Ascending aorta (tissue), 2 donors: Measurements from ENCODE around the gene TAS2R20. TPM values are rescaled to one million over a fixed set of nuclear protein-coding genes. Genes with fewer than 3 reads are reported as not detected.

Experiments used
- DNase-seq, 2 donors: peaks; one replicate each; pipeline ENCODE4 v3.0.0-alpha.2; 2019; ENCODE audit warnings: low spot score in 2 of 2
- H3K27ac ChIP-seq, 2 donors: fragments of 200-600 bp; sonication (generic); one replicate each; pipeline ENCODE4 v1.5.1; 2016 to 2017; ENCODE audit warnings: mild to moderate bottlenecking in 1 of 2
- H3K27me3 ChIP-seq: fragments of 200-600 bp; sonication (generic); one replicate; pipeline ENCODE4 v1.5.1; 2017
- H3K36me3 ChIP-seq, 2 donors: fragments of 200-600 bp; sonication (generic); one replicate each; pipeline ENCODE4 v1.5.1; 2016
- H3K4me1 ChIP-seq, 2 donors: fragments of 200-600 bp; sonication (generic); one replicate each; pipeline ENCODE4 v1.5.1; 2016 to 2017; ENCODE audit warnings: mild to moderate bottlenecking in 1 of 2
- H3K4me3 ChIP-seq, 2 donors: fragments of 200-600 bp; sonication (generic); one replicate each; pipeline ENCODE4 v1.5.1; 2016 to 2017; ENCODE audit warnings: mild to moderate bottlenecking in 1 of 2
- H3K9me3 ChIP-seq, 2 donors: fragments of 200-600 bp; sonication (generic); one replicate each; pipeline ENCODE4 v1.5.1; 2016
- CTCF ChIP-seq, 3 experiments: fragments of 200-600 bp in 2 of 3; fragments of 450-650 bp in 1 of 3; sonication (generic) in 2 of 3; IDR thresholded peaks; one replicate each; pipeline ENCODE4 v1.5.1; 2016 to 2019; ENCODE audit warnings: antibody characterized with exemption in 3 of 3, mild to moderate bottlenecking in 1 of 3, moderate library complexity in 1 of 3
- intact Hi-C: fragments of 100-400 bp; cut with DNase I; formaldehyde crosslinking; loops from one replicate; pipeline ENCODE4 v1.15.1; 2023
- total RNA-seq: library from RNA; depleted of rRNA; stranded (reverse); fragments of >200 nt; gene quantifications from one replicate; pipeline ENCODE4 v1.1.0, GENCODE V29; 2016

Gene TAS2R20
- total RNA-seq, 1 donor from 2014 or later, result 4.7 TPM

DNA sequence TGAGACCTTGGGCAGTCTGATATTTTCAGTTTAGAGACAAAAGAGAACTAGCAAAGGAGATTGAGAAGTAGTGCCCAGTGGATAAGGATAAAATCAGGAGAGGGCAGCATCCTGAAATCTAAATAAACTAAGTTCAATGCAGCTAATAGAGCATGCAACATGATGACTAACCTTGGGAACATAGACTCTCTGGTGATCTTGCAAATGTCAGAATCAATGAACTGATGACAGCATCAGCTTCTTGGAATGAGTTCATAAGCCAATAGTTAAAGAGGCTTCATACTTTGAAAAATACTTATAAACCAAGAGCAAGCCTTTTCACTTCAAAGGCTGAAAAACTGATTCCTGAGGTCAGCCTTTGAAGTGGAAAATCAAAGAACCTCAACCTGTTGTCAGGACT is 16.1 kb upstream of the TAS2R20 start:
- intact Hi-C loops, result no loop called here
- no peak for DNase-seq

DNA sequence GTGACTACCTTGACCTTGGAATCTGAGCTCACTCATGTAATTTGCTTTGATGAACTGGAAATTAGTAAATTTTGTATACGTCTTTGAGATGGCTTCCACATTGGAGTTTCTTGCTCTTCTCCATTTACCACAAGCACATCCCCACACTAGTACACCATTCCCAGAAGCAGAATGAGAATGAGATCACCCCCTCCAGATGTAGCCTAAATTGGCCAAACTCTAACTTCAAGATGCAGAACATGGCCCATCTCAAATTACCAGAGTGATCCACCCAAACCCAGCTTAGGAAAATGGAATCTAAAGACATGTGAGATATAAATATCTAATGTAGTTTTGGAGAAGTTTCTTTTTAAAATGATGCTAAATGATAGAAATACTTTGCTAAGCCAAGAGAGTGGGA is 9.5 kb upstream of the TAS2R20 start:
- Histone ChIP-seq H3K27ac (no peak overlapping the region), H3K9me3 (peaks cover 0 to 5% of the 10 kb centered on the region in 2 donors), H3K4me3 (no peak overlapping the region), H3K36me3 (no peaks in the 10 kb centered on the region), H3K27me3 (no peaks in the 10 kb centered on the region), H3K4me1 (no peaks in the 10 kb centered on the region)
- intact Hi-C loops, result no loop called here
- no peak for TF ChIP-seq CTCF (IDR thresholded peaks at IDR 0.05)
- DNase-seq, result no peak

More for the DNA sequence above, 16.1 kb upstream of the TAS2R20 start:
- Histone ChIP-seq H3K9me3 (peaks cover 0 to 5% of the 10 kb centered on the region in 2 donors), H3K4me1 (no peaks in the 10 kb centered on the region), H3K27ac (no peak overlapping the region), H3K36me3 (peaks cover 0 to 8% of the 10 kb centered on the region in 2 donors), H3K4me3 (no peak overlapping the region), H3K27me3 (no peaks in the 10 kb centered on the region)
- TF ChIP-seq CTCF (IDR thresholded peaks at IDR 0.05), result no peak

- Histone ChIP-seq H3K9me3 (peaks cover 0 to 7% of the 10 kb centered on the region in 2 donors), H3K4me3 (no peak overlapping the region), H3K4me1 (no peaks in the 10 kb centered on the region), H3K36me3 (peaks cover 0 to 6% of the 10 kb centered on the region in 2 donors), H3K27ac (no peak overlapping the region), H3K27me3 (no peaks in the 10 kb centered on the region)
- DNase-seq, result no peak
- intact Hi-C loops, result no loop called here
- no peak for TF ChIP-seq CTCF (IDR thresholded peaks at IDR 0.05)
Observed at GRCh38 chr12:10994307-10994706, 3.8 kb downstream of the TAS2R20 start.

DNA sequence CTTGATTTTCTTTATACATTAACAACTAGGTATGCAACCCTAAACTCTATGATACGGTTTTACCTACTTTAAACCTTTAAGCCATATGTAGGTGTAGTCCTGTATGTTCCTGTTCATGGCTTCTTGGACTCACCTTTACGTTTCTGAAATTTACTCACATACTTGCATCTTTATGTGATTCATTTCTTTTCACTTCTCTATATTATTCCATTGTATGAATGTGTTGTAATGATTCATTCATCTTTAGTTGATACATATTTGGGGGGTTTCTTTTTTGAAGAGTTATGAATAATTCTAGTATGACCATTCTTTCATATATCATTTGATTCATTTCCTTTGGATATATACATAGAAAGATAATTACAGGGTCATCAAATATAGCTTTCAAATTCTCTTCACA is 9.0 kb downstream of the TAS2R20 start:
- Histone ChIP-seq H3K36me3 (peaks cover 0 to 5% of the 10 kb centered on the region in 2 donors), H3K4me3 (no peak overlapping the region), H3K9me3 (peaks cover 0 to 7% of the 10 kb centered on the region in 2 donors), H3K27ac (no peak overlapping the region), H3K27me3 (no peaks in the 10 kb centered on the region), H3K4me1 (no peaks in the 10 kb centered on the region)
- intact Hi-C loops, result no loop called here
- TF ChIP-seq CTCF (IDR thresholded peaks at IDR 0.05), result no peak
- no peak for DNase-seq

GRCh38 chr12:10986812-10987211 is 11.3 kb downstream of the TAS2R20 start, which contains the start of gene TAS2R50:
TSS of gene TAS2R50 (minus strand) at chr12:10986912. CDS start at chr12:10986860, 52 bp downstream.
- Histone ChIP-seq H3K36me3 (no peaks in the 10 kb centered on the region), H3K27ac (no peak within 1 kb of the TSS), H3K9me3 (peaks cover 0 to 7% of the 10 kb centered on the region in 2 donors), H3K4me1 (no peaks in the 10 kb centered on the region), H3K4me3 (no peak within 1 kb of the TSS), H3K27me3 (no peaks in the 10 kb centered on the region)
- no peak for DNase-seq
- no peak for TF ChIP-seq CTCF (IDR thresholded peaks at IDR 0.05)
- intact Hi-C loops, result no loop called here

DNA sequence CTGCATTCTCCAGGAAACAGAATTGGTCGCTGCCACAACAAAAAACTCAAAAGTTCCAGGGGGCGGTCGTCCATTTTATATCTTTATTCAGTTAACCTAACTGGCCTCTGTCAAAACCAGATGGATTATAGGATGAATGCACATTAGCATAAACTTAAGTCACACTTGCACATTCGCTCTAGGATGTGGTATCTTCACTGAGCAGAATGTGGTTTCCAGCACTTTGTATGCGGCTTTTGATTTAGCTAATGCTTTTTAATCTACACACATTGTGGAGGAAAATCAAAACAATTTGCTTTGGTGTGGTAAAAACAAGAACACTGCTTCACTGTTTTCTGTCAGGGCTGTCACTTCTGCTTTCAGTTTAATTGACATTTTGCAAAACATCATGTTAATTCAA is 15.9 kb downstream of the TAS2R20 start:
- no peaks in the 10 kb centered on the region for H3K36me3 ChIP-seq
- no peak overlapping the region for H3K27ac ChIP-seq
- no peak for DNase-seq
- no peaks in the 10 kb centered on the region for H3K27me3 ChIP-seq
- TF ChIP-seq CTCF (IDR thresholded peaks at IDR 0.05), result no peak
- no peaks in the 10 kb centered on the region for H3K4me1 ChIP-seq
- intact Hi-C loops, result no loop called here
- H3K9me3 ChIP-seq, result no peaks in the 10 kb centered on the region
- no peak overlapping the region for H3K4me3 ChIP-seq
